T-helper 2 cell treated with Interferon-gamma antibody and Interleukin-4, amounts not matched to agents 100 ng/mL and 5 ng/mL, for 36 hours (primary cell): ENCODE measurements around the gene PRICKLE2. TPM values are rescaled to one million over a fixed set of nuclear protein-coding genes. Genes with fewer than 3 reads are reported as not detected.
"Not testable (repeated sequence)": the region's sequence is repeated elsewhere in the genome, so short reads cannot be mapped to it uniquely, and the experiment has no call there.

ENCODE experiments used
- intact Hi-C: fragments of 100-400 bp; cut with micrococcal nuclease; formaldehyde crosslinking; loops from one replicate; pipeline ENCODE4 v1.15.1; 2023
- total RNA-seq: library from RNA; stranded (reverse); gene quantifications from 2 replicates; pipeline ENCODE4 v1.2.3, GENCODE V29; 2022

The PRICKLE2 gene
- total RNA-seq, 1 donor from 2014 or later = not detected

GRCh38 chr3:64103131-64103530 is 122.1 kb downstream of the PRICKLE2 start:
- intact Hi-C loops = no loop called here

- intact Hi-C loops = no loop called here
These were observed 123.1 kb downstream of the PRICKLE2 start for GRCh38 chr3:64102147-64102546.

GRCh38 chr3:64099316-64099715 is 126.0 kb downstream of the PRICKLE2 start:
- intact Hi-C loops = no loop called here

GRCh38 chr3:64098670-64099069 is 126.6 kb downstream of the PRICKLE2 start:
- intact Hi-C loops = no loop called here

GRCh38 chr3:64097920-64098319 is 127.3 kb downstream of the PRICKLE2 start:
- intact Hi-C loops = no loop called here

GRCh38 chr3:64095802-64096201 is 129.5 kb downstream of the PRICKLE2 start:
- intact Hi-C loops = no loop called here

- intact Hi-C loops = no loop called here
These were observed 130.6 kb downstream of the PRICKLE2 start for GRCh38 chr3:64094713-64095079.

- intact Hi-C loops = no loop called here
These were observed 131.2 kb downstream of the PRICKLE2 start for GRCh38 chr3:64093825-64094712.

GRCh38 chr3:64093211-64093610 is 132.1 kb downstream of the PRICKLE2 start:
- intact Hi-C loops = no loop called here

GRCh38 chr3:64091501-64091900 is 133.8 kb downstream of the PRICKLE2 start:
- intact Hi-C loops = no loop called here

GRCh38 chr3:64089386-64089785 is 135.9 kb downstream of the PRICKLE2 start:
- intact Hi-C loops = not testable (repeated sequence)

- intact Hi-C loops = no loop called here
These were observed 136.7 kb downstream of the PRICKLE2 start for GRCh38 chr3:64088408-64089205.

GRCh38 chr3:64086479-64087252 is 138.6 kb downstream of the PRICKLE2 start:
- intact Hi-C loops = no loop called here

- intact Hi-C loops = no loop called here
These were observed 140.6 kb downstream of the PRICKLE2 start for GRCh38 chr3:64084640-64085039.

GRCh38 chr3:64083575-64083974 is 141.7 kb downstream of the PRICKLE2 start:
- intact Hi-C loops = no loop called here

- intact Hi-C loops = no loop called here
These were observed 142.2 kb downstream of the PRICKLE2 start for GRCh38 chr3:64082961-64083541.

- intact Hi-C loops = no loop called here
These were observed 142.9 kb downstream of the PRICKLE2 start for GRCh38 chr3:64082411-64082810.

GRCh38 chr3:64081235-64081630 is 144.0 kb downstream of the PRICKLE2 start:
- intact Hi-C loops = no loop called here

GRCh38 chr3:64080616-64081234 is 144.5 kb downstream of the PRICKLE2 start:
- intact Hi-C loops = no loop called here

- intact Hi-C loops = no loop called here
These were observed 145.7 kb downstream of the PRICKLE2 start for GRCh38 chr3:64079369-64080150.
